GM23338 (cell line): Measurements from ENCODE around the gene IRGM. TPM values are rescaled to one million over a fixed set of nuclear protein-coding genes. Genes with fewer than 3 reads are reported as not detected.

Experiments
- ATAC-seq: fragments of 200-7000 bp; cut with Tn5 transposase; 3 replicates; pipeline ENCODE4 v1.9.1; 2020
- DNase-seq: peaks from one replicate; pipeline ENCODE4 v3.0.0-alpha.2; 2015; ENCODE audit warnings: low spot score
- H2AFZ ChIP-seq: fragments of 200-600 bp; sonication (generic); 2 replicates; pipeline ENCODE4 v1.8.0; 2016; ENCODE audit warnings: antibody characterized with exemption, mild to moderate bottlenecking, moderate library complexity
- H3F3A ChIP-seq: fragments of 200-600 bp; sonication (generic); replicated peaks from 2 replicates; pipeline ENCODE4 v1.8.0; 2017; ENCODE audit warnings: antibody characterized with exemption, mixed run types, low read depth
- H3K27ac ChIP-seq: fragments of 200-600 bp; sonication (generic); 2 replicates; pipeline ENCODE4 v1.6.1; 2016; ENCODE audit warnings: low read depth
- H3K27me3 ChIP-seq: fragments of 200-600 bp; sonication (generic); 2 replicates; pipeline ENCODE4 v1.8.0; 2016; ENCODE audit warnings: mild to moderate bottlenecking, mixed run types, moderate library complexity; ENCODE audit not compliant: insufficient read depth
- H3K36me3 ChIP-seq: fragments of 200-600 bp; sonication (generic); 2 replicates; pipeline ENCODE4 v1.8.0; 2016; ENCODE audit warnings: mild to moderate bottlenecking; ENCODE audit not compliant: insufficient read depth
- H3K4me1 ChIP-seq: fragments of 200-600 bp; sonication (generic); 2 replicates; pipeline ENCODE4 v1.8.0; 2016; ENCODE audit warnings: mild to moderate bottlenecking, moderate library complexity; ENCODE audit not compliant: insufficient read depth
- H3K4me2 ChIP-seq: fragments of 200-600 bp; sonication (generic); 2 replicates; pipeline ENCODE4 v1.7.1; 2017; ENCODE audit warnings: mixed run types
- H3K4me3 ChIP-seq: fragments of 200-600 bp; sonication (generic); 2 replicates; pipeline ENCODE4 v1.6.1; 2016; ENCODE audit warnings: mixed run types
- H3K79me2 ChIP-seq: fragments of 200-600 bp; sonication (generic); replicated peaks from 2 replicates; pipeline ENCODE4 v1.8.0; 2017; ENCODE audit warnings: mild to moderate bottlenecking; ENCODE audit not compliant: insufficient read depth
- H3K9me2 ChIP-seq: fragments of 200-600 bp; sonication (generic); 2 replicates; pipeline ENCODE4 v1.8.0; 2017; ENCODE audit not compliant: insufficient read depth
- H4K20me1 ChIP-seq: fragments of 200-600 bp; sonication (generic); replicated peaks from 2 replicates; pipeline ENCODE4 v1.8.0; 2017; ENCODE audit warnings: mild to moderate bottlenecking; ENCODE audit not compliant: insufficient read depth
- H3K27ac Mint-ChIP-seq: 2 replicates; pipeline ENCODE4 v1.8.0; 2020; ENCODE audit warnings: inconsistent platforms, mild to moderate bottlenecking, moderate library complexity, mixed read lengths
- H3K27me3 Mint-ChIP-seq: 3 replicates; pipeline ENCODE4 v1.8.0; 2022; ENCODE audit warnings: low read depth, mild to moderate bottlenecking, moderate library complexity, mixed read lengths, inconsistent platforms; ENCODE audit not compliant: insufficient read depth, poor library complexity
- H3K36me3 Mint-ChIP-seq: 3 replicates; pipeline ENCODE4 v1.8.0; 2021; ENCODE audit warnings: low read depth, mild to moderate bottlenecking, inconsistent platforms, moderate library complexity, mixed read lengths
- H3K4me1 Mint-ChIP-seq: 3 replicates; pipeline ENCODE4 v1.8.0; 2020; ENCODE audit warnings: mild to moderate bottlenecking, inconsistent platforms, mixed read lengths
- H3K4me3 Mint-ChIP-seq: 3 replicates; pipeline ENCODE4 v1.8.0; 2021; ENCODE audit warnings: moderate library complexity, mild to moderate bottlenecking, inconsistent platforms, mixed read lengths
- H3K9me3 Mint-ChIP-seq: 3 replicates; pipeline ENCODE4 v1.8.0; 2020; ENCODE audit warnings: moderate library complexity, mild to moderate bottlenecking, inconsistent platforms, mixed read lengths
- CREB1 ChIP-seq: fragments of 250-450 bp; sonication (Bioruptor Pico); IDR thresholded peaks from 2 replicates; pipeline ENCODE4 v1.5.0; 2020; ENCODE audit warnings: low read depth, mild to moderate bottlenecking, moderate library complexity
- CTCF ChIP-seq, 2 experiments: fragments of 200-600 bp in 1 of 2; sonication (generic) in 1 of 2; conservative IDR thresholded peaks; 2 replicates each; pipeline versions ENCODE4 v1.5.1 to v1.6.1; 2016 to 2017; ENCODE audit warnings: antibody characterized with exemption in 2 of 2, low read depth in 2 of 2, mild to moderate bottlenecking in 2 of 2, moderate library complexity in 1 of 2
- ETS1 ChIP-seq: IDR thresholded peaks from 2 replicates; pipeline ENCODE4 v1.6.1; 2016; ENCODE audit warnings: antibody characterized with exemption
- EZH2 ChIP-seq: fragments of 200-600 bp; sonication (generic); IDR thresholded peaks from one replicate; pipeline ENCODE4 v1.8.0; 2017; ENCODE audit warnings: antibody characterized with exemption, mild to moderate bottlenecking, low read depth; ENCODE audit not compliant: unreplicated experiment
- ZNF462 ChIP-seq: fragments of 250-450 bp; sonication (Bioruptor Pico); IDR thresholded peaks from 2 replicates; pipeline ENCODE4 v1.5.0; 2020; ENCODE audit warnings: mild to moderate bottlenecking, moderate library complexity
- polyA plus RNA-seq: library from polyadenylated mRNA; unstranded; fragments of >200 nt; fragmentation: Nextera tagmentation; extraction: Ambion mirVana; gene quantifications from 2 replicates; pipeline ENCODE4 v1.2.1, GENCODE V29; 2016
- total RNA-seq: library from RNA; depleted of rRNA; stranded (reverse); fragments of >200 nt; shearing (Covaris generic); gene quantifications from 2 replicates; pipeline ENCODE4 v1.2.3, GENCODE V29; 2014

Gene IRGM
- total and polyA plus RNA-seq, 2 experiments from 2014 or later: not detected

GRCh38 chr5:150846654-150847333, 473 bp downstream of the IRGM start:
- H4K20me1 ChIP-seq: no peaks in the 10 kb centered on the region
- DNase-seq (peak; percentile 89), ATAC-seq (peak; percentile 96)
- H3K4me3 Mint-ChIP-seq: no peak overlapping the region
- no peak overlapping the region for H3K4me2 ChIP-seq
- TF ChIP-seq ZNF462 (CRISPR knock-in tag): no peak
- no peak for TF ChIP-seq ETS1
- no peak for TF ChIP-seq EZH2
- TF ChIP-seq CTCF (conservative IDR thresholded peaks at IDR 0.05; ENCODE audit: low read depth in 2 of 2): peak; percentile 79 to 92
- TF ChIP-seq CREB1: peak; percentile 70
- peaks cover 12% of the 10 kb centered on the region; the same call in 1 of the 2 replicates for H3K27me3 ChIP-seq
- no peak overlapping the region for H3K4me3 ChIP-seq
- H3F3A ChIP-seq: no peaks in the 10 kb centered on the region
- H3K36me3 Mint-ChIP-seq: peaks cover 4% of the 10 kb centered on the region; the same call in 2 of the 3 replicates
- peaks cover 16% of the 10 kb centered on the region for H3K27me3 Mint-ChIP-seq
- H3K9me2 ChIP-seq: no peaks in the 10 kb centered on the region
- H3K4me1 Mint-ChIP-seq: peaks cover 10% of the 10 kb centered on the region
- H3K79me2 ChIP-seq: no peaks in the 10 kb centered on the region
- H2AFZ ChIP-seq: no peak overlapping the region; the same call in 1 of the 2 replicates
- no peaks in the 10 kb centered on the region for H3K36me3 ChIP-seq
- peaks cover 14% of the 10 kb centered on the region for H3K9me3 Mint-ChIP-seq
- no peaks in the 10 kb centered on the region for H3K4me1 ChIP-seq
- H3K27ac Mint-ChIP-seq: no peak overlapping the region
- no peak overlapping the region for H3K27ac ChIP-seq
